Right atrium auricular region (tissue), 2 donors: ENCODE measurements around the gene CA5B. TPM values are rescaled to one million over a fixed set of nuclear protein-coding genes. Genes with fewer than 3 reads are reported as not detected.

ENCODE experiments used
- DNase-seq: peaks from one replicate; pipeline ENCODE4 v3.0.0-alpha.2; 2019; ENCODE audit warnings: low spot score
- H3K27ac ChIP-seq, 2 donors: fragments of 200-600 bp; sonication (generic); 1 replicate in 1 of 2; 2 replicates in 1 of 2; pipeline ENCODE4 v1.5.1; 2016 to 2019
- H3K27me3 ChIP-seq, 2 donors: fragments of 200-600 bp; sonication (generic); one replicate each; pipeline versions ENCODE4 v1.5.1 to v1.6.0; 2017 to 2019
- H3K36me3 ChIP-seq: fragments of 200-600 bp; sonication (generic); one replicate; pipeline ENCODE4 v1.5.1; 2016
- H3K4me1 ChIP-seq, 2 donors: fragments of 200-600 bp; sonication (generic); one replicate each; pipeline versions ENCODE4 v1.5.1 to v1.6.0; 2017 to 2019
- H3K4me3 ChIP-seq, 2 donors: fragments of 200-600 bp; sonication (generic); 1 replicate in 1 of 2; 2 replicates in 1 of 2; pipeline ENCODE4 v1.5.1; 2017 to 2019; ENCODE audit warnings: mild to moderate bottlenecking in 1 of 2, moderate library complexity in 1 of 2
- H3K9me3 ChIP-seq, 2 donors: fragments of 200-600 bp; sonication (generic); one replicate each; pipeline ENCODE4 v1.5.1; 2019
- CTCF ChIP-seq, 2 donors: fragments of 200-600 bp; sonication (generic); IDR thresholded peaks; one replicate each; pipeline ENCODE4 v1.5.1; 2019; ENCODE audit warnings: antibody characterized with exemption in 2 of 2
- total RNA-seq, 2 donors: library from RNA; depleted of rRNA; stranded (reverse); fragments of >200 nt; gene quantifications; one replicate each; pipeline ENCODE4 v1.1.0, GENCODE V29; 2016

The CA5B gene
- total RNA-seq, 2 donors from 2014 or later, result 6.4 to 8.6 TPM

DNA sequence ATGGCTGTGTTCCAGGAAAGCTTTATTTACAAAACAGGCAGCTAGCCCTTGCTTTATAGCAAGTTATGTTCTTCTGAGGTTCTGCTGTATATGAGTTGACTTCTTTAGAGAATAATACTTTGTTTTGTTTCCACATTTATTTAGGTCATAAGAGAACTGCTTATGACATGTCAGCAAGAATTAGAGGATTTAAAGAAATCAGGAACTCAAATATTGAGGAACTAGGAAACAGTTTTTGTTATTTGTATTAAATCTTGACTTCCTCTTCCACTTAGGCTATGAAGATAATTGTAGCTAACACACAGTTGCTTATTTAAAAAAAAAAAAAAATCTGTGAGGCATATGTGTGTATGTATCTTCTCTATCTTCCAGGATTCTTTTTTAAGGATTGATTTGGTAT is 66.5 kb downstream of the CA5B start:
- H3K4me3 ChIP-seq, result no peak overlapping the region
- no peak for TF ChIP-seq CTCF (IDR thresholded peaks at IDR 0.05)
- no peaks in the 10 kb centered on the region for H3K9me3 ChIP-seq
- no peak for DNase-seq
- no peaks in the 10 kb centered on the region for H3K4me1 ChIP-seq
- H3K36me3 ChIP-seq, result peaks cover 27% of the 10 kb centered on the region
- no peak overlapping the region for H3K27ac ChIP-seq
- H3K27me3 ChIP-seq, result no peaks in the 10 kb centered on the region

- H3K4me3 ChIP-seq, result no peak overlapping the region
- no peak for TF ChIP-seq CTCF (IDR thresholded peaks at IDR 0.05)
- no peak for DNase-seq
- H3K27me3 ChIP-seq, result no peaks in the 10 kb centered on the region
- no peaks in the 10 kb centered on the region for H3K4me1 ChIP-seq
- H3K9me3 ChIP-seq, result no peaks in the 10 kb centered on the region
- H3K27ac ChIP-seq, result no peak overlapping the region
- H3K36me3 ChIP-seq, result peaks cover 51% of the 10 kb centered on the region
These were observed 70.2 kb downstream of the CA5B start for GRCh38 chrX:15808254-15808653.

DNA sequence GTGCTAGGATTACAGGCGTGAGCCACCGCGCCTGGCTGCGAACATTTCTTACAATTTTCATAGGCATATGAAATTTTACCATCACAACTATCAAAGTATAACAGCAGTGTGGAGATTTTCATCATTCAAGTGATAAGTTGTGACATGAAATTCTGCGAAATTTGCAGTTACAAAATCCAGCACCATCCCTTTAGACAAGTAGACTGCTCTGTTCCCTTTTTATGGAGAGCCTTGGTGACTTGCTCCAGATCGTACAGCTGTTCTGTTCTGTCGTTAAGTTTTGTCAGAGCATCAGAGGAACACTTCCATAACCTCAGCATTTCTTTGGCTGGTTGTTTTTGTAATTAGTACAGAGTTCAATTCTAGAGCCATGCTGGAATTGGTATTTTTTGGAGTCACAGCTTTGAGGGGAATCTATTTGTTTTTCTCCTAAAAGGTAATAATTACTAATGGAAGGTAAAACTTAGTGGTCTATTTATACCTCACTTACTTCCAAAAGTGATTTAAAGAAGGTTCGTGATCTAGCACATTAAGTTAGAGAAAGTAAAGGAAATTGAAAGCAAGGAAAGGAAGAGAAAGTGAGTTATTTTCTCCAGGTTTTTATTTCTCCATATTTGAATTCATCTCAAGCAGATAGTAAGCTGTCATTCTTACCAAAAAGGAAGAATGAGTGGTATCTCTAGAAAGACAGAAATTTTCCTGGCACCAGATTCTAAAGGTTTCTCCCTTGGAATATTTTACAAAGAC is 74.3 kb downstream of the CA5B start:
- no peak overlapping the region for H3K27ac ChIP-seq
- no peak for TF ChIP-seq CTCF (IDR thresholded peaks at IDR 0.05)
- peaks cover 40% of the 10 kb centered on the region for H3K36me3 ChIP-seq

GRCh38 chrX:15813416-15813815 is 75.3 kb downstream of the CA5B start:
- Histone ChIP-seq H3K27ac (no peak overlapping the region), H3K9me3 (no peaks in the 10 kb centered on the region), H3K36me3 (peaks cover 40% of the 10 kb centered on the region), H3K4me3 (no peak overlapping the region), H3K4me1 (no peaks in the 10 kb centered on the region), H3K27me3 (no peaks in the 10 kb centered on the region)
- no peak for DNase-seq
- TF ChIP-seq CTCF (IDR thresholded peaks at IDR 0.05), result no peak

More for the DNA sequence above, 74.3 kb downstream of the CA5B start:
- DNase-seq, result no peak
- no peaks in the 10 kb centered on the region for H3K27me3 ChIP-seq
- no peaks in the 10 kb centered on the region for H3K9me3 ChIP-seq
- no peak overlapping the region for H3K4me3 ChIP-seq
- no peaks in the 10 kb centered on the region for H3K4me1 ChIP-seq

DNA sequence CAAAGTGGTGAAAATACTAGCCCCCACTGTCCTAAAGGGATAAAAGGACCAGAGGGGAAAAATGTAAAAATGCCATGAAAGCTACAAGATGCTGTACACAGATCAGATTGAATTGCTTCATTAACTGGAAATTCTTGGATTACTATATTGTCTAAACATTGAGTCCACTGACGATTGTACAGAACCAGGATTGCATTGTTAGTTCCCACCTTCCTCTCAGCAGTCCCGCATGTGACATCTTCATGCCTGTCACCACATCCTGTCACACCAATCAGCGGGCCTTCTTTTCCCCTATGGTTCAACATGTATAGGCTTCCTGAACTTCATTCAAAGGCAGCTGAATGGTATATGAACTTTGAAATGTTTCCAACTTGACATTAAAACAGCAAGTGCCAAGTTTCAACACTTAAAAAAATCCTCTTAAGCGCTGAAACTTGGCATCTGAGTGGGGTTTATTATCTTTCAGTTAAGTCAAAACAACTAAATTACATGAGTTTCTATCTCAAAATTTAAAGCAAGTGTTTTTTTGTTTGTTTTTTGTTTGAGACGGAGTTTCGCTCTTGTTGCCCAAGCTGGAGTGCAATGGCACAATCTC is 76.8 kb downstream of the CA5B start:
- H3K4me3 ChIP-seq, result no peak overlapping the region
- H3K27me3 ChIP-seq, result no peaks in the 10 kb centered on the region
- H3K9me3 ChIP-seq, result no peaks in the 10 kb centered on the region
- no peak for DNase-seq
- H3K36me3 ChIP-seq, result peaks cover 27% of the 10 kb centered on the region
- no peak for TF ChIP-seq CTCF (IDR thresholded peaks at IDR 0.05)
- H3K4me1 ChIP-seq, result no peaks in the 10 kb centered on the region
- H3K27ac ChIP-seq, result no peak overlapping the region
